Mesothelial cell of epicardium (in vitro differentiated cells): Measurements from ENCODE around the gene BTBD6. TPM values are rescaled to one million over a fixed set of nuclear protein-coding genes. Genes with fewer than 3 reads are reported as not detected.

Source experiments
- DNase-seq, 2 experiments: peaks; one replicate each; pipeline ENCODE4 v3.0.0; 2021; ENCODE audit warnings: low spot score in 2 of 2; ENCODE audit not compliant: unreplicated experiment in 2 of 2
- H3K27ac Mint-ChIP-seq: 2 replicates; pipeline ENCODE4 v1.8.0; 2021; ENCODE audit warnings: mixed read lengths
- H3K27me3 Mint-ChIP-seq: 2 replicates; pipeline ENCODE4 v1.8.0; 2021; ENCODE audit warnings: low read depth, mixed read lengths
- H3K36me3 Mint-ChIP-seq: 2 replicates; pipeline ENCODE4 v1.8.0; 2021; ENCODE audit warnings: mixed read lengths
- H3K4me1 Mint-ChIP-seq: 2 replicates; pipeline ENCODE4 v1.8.0; 2021; ENCODE audit warnings: mixed read lengths
- H3K4me3 Mint-ChIP-seq: 2 replicates; pipeline ENCODE4 v1.8.0; 2021; ENCODE audit warnings: mild to moderate bottlenecking, moderate library complexity, mixed read lengths
- H3K9me3 Mint-ChIP-seq: 2 replicates; pipeline ENCODE4 v1.8.0; 2021; ENCODE audit warnings: mixed read lengths
- total RNA-seq: library from RNA; stranded (reverse); gene quantifications from 3 replicates; pipeline ENCODE4 v1.2.1, GENCODE V29; 2021
- TF ChIP-seq, protein P1 (sequence below): fragments of 200-600 bp; sonication (generic); IDR thresholded peaks from one replicate; pipeline ENCODE4 v1.5.0; 2021; ENCODE audit warnings: antibody characterized with exemption; ENCODE audit not compliant: unreplicated experiment

The BTBD6 gene
- total RNA-seq, 1 donor from 2014 or later: 38.4 TPM

DNA sequence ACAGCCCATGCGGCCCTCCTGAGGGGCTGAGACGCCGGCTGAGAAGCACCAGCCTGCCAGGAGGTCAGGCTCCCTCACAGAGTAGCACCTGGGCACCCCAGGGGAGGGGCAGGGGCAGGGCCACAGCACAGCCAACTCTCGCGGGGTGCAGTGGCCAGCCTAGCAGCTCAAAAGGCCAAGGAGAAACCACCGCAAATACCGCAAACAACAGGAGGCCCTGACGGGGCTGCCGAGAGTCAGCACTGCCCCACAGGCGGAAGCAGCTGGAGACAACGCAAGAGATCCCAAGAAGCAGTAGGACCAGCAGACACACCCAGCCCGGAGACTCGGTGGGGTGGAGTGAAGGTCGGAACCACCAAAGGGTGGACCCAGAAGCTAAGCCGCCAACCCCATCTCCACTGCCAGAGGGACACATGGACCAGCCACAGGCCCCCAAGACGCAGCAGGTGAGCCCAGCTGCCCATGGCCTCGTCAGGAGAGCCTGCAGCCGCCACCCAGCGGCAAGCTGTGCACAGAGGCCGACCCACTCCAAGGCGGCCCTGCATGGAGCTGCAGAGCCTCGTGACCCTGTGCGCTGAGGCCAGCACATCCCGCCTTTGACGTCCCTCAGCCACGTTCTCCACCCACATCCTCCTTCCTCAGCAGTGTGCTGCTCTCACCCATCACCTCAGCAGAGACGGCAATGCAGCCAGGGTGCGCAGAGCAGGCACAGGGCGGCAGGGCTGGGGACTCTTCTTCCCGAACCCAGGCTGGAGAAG, 31.7 kb upstream of the BTBD6 start:
- H3K27ac Mint-ChIP-seq: no peak overlapping the region
- no peaks in the 10 kb centered on the region for H3K27me3 Mint-ChIP-seq
- H3K4me1 Mint-ChIP-seq: no peaks in the 10 kb centered on the region
- H3K9me3 Mint-ChIP-seq: no peaks in the 10 kb centered on the region
- H3K36me3 Mint-ChIP-seq: peaks cover 4% of the 10 kb centered on the region
- no peak for DNase-seq
- TF ChIP-seq, protein P1, sequence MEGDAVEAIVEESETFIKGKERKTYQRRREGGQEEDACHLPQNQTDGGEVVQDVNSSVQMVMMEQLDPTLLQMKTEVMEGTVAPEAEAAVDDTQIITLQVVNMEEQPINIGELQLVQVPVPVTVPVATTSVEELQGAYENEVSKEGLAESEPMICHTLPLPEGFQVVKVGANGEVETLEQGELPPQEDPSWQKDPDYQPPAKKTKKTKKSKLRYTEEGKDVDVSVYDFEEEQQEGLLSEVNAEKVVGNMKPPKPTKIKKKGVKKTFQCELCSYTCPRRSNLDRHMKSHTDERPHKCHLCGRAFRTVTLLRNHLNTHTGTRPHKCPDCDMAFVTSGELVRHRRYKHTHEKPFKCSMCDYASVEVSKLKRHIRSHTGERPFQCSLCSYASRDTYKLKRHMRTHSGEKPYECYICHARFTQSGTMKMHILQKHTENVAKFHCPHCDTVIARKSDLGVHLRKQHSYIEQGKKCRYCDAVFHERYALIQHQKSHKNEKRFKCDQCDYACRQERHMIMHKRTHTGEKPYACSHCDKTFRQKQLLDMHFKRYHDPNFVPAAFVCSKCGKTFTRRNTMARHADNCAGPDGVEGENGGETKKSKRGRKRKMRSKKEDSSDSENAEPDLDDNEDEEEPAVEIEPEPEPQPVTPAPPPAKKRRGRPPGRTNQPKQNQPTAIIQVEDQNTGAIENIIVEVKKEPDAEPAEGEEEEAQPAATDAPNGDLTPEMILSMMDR: no peak
- no peak overlapping the region for H3K4me3 Mint-ChIP-seq

DNA sequence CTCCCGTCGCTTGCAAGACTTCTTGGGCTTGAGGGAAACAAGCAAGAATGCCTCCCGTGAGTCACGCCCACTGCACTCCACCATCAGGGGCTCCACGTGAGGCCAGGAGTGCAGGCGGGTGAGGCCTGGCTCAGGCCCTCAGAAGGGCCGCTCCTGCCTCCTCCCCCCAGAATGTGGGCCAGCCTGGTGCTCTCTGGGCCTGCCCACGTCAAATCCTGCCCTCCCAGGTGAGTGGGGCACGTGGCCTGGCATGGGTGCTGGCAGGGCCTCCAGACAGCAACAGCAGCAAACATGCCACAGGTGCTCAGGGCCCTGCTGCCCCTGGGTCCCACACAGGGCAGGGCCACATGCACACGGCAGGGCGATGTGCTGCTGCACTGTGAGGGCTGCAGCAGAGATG, 30.6 kb upstream of the BTBD6 start:
- peaks cover 7% of the 10 kb centered on the region for H3K4me1 Mint-ChIP-seq
- H3K36me3 Mint-ChIP-seq: peaks cover 8% of the 10 kb centered on the region
- TF ChIP-seq, protein P1: no peak
- no peak for DNase-seq
- no peak overlapping the region for H3K4me3 Mint-ChIP-seq
- no peaks in the 10 kb centered on the region for H3K27me3 Mint-ChIP-seq
- no peak overlapping the region for H3K27ac Mint-ChIP-seq
- H3K9me3 Mint-ChIP-seq: no peaks in the 10 kb centered on the region

DNA sequence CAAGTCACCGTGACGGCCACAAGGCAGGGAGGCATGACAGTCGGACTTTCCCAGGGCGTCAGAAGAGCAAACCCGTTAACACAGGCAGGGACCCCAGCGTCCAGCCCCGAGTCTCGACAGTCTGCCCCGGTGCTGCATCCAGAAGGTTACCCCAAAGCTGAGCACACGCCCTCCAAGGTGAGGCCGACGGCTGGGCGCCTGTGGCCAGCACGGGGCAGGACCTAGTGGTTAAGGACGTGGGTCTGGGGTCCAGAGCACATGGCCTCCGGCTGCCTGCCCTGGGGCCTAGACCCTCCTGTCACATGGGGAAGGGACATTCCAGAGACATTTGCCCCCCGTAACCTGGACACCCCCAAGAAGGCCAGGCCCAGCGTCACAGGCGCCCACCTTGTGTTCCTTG, 29.7 kb upstream of the BTBD6 start:
- H3K9me3 Mint-ChIP-seq: no peaks in the 10 kb centered on the region
- TF ChIP-seq, protein P1: no peak
- no peak for DNase-seq
- no peak overlapping the region for H3K27ac Mint-ChIP-seq
- peaks cover 7% of the 10 kb centered on the region for H3K4me1 Mint-ChIP-seq
- H3K4me3 Mint-ChIP-seq: no peak overlapping the region
- peaks cover 15% of the 10 kb centered on the region for H3K36me3 Mint-ChIP-seq
- H3K27me3 Mint-ChIP-seq: no peaks in the 10 kb centered on the region

DNA sequence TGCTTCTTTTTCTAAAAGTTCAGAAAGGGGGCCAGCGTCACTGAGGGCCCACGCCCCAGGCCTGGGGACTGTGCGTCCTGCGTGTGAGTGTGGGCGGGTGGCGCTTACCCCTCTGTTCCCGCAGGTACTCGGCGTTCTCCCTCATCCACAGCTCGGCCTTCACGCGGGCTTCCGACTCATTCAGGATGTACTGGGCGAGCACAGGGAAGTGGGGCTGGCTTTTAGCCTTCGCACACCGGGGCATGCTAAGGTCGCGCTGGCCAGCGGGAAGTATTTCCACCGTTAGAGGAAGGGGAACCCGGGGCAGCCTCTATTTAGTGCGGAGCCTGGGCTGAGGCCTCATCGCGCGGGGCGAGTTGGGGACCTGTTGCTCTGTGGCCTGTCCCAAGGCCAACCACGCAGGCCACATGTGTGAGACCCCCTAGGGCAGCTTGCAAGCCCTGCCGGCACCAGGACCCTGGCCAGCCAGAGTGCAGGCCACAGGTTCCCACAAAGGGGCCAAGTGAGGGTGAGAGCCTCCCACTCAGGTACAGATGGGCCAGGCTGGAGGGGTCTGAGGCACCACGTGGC, 29.2 kb upstream of the BTBD6 start:
- no peaks in the 10 kb centered on the region for H3K27me3 Mint-ChIP-seq
- TF ChIP-seq, protein P1: no peak
- peaks cover 19% of the 10 kb centered on the region for H3K36me3 Mint-ChIP-seq
- no peak for DNase-seq
- peaks cover 7% of the 10 kb centered on the region for H3K4me1 Mint-ChIP-seq
- no peaks in the 10 kb centered on the region for H3K9me3 Mint-ChIP-seq
- H3K4me3 Mint-ChIP-seq: no peak overlapping the region
- no peak overlapping the region for H3K27ac Mint-ChIP-seq

DNA sequence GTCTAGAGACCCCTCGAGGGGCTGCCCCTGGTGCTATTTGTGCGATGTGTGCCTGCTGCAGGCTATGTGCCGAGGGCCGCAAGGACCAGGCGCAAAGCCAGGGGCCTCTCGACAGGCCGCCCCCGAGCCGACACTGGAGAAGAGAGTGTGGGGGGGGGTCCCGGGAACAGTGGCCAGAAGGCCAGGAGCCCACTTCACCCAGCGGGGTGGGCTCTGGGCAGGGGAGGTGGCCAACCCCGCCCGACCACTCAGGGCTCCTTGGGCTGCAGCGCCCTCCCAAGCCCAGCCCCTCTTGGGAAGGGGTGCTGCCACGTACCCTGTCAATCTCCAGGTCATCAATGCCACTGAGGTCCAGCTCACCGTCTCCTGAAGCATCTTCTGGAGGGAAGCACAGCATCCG, 28.6 kb upstream of the BTBD6 start:
- H3K9me3 Mint-ChIP-seq: no peaks in the 10 kb centered on the region
- TF ChIP-seq, protein P1: no peak
- H3K27me3 Mint-ChIP-seq: no peaks in the 10 kb centered on the region
- no peak overlapping the region for H3K27ac Mint-ChIP-seq
- H3K36me3 Mint-ChIP-seq: peaks cover 19% of the 10 kb centered on the region
- no peak for DNase-seq
- H3K4me3 Mint-ChIP-seq: no peak overlapping the region
- H3K4me1 Mint-ChIP-seq: peaks cover 7% of the 10 kb centered on the region
